ENCODE data around the gene ZNF860.

ZNF860 gene

DNA sequence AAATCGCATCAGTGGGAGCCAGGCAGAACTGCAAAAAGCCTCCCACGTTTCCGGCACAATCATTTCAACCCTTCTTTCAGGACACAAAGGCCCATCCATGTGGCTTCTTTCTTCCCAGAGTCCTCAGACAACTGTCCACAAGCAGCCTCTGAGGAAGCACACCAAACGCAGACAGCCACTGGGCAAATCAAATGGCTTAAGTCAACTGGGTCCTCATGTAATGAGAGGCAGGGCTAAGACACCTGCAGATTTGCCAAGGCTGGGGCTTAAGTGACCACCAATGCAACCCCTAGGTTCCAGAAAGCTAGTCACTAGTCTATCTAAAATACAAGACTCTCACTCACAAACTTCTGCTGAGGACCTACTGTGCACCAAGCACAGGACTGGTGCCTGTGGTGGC is 8.5 kb upstream of the ZNF860 start:
- H3K9me3 Mint-ChIP-seq: no peaks in the 10 kb centered on the region
- H3K27ac Mint-ChIP-seq: peak overlapping the region; percentile 67
- peaks cover 53% of the 10 kb centered on the region for H3K4me1 Mint-ChIP-seq
- H3K36me3 Mint-ChIP-seq (ENCODE audit: low read depth): peaks cover 22% of the 10 kb centered on the region
- no peak for DNase-seq
- no peaks in the 10 kb centered on the region for H3K27me3 Mint-ChIP-seq (ENCODE audit: low read depth, poor library complexity)
- no peak overlapping the region for H3K4me3 Mint-ChIP-seq
- TF ChIP-seq, protein P1, sequence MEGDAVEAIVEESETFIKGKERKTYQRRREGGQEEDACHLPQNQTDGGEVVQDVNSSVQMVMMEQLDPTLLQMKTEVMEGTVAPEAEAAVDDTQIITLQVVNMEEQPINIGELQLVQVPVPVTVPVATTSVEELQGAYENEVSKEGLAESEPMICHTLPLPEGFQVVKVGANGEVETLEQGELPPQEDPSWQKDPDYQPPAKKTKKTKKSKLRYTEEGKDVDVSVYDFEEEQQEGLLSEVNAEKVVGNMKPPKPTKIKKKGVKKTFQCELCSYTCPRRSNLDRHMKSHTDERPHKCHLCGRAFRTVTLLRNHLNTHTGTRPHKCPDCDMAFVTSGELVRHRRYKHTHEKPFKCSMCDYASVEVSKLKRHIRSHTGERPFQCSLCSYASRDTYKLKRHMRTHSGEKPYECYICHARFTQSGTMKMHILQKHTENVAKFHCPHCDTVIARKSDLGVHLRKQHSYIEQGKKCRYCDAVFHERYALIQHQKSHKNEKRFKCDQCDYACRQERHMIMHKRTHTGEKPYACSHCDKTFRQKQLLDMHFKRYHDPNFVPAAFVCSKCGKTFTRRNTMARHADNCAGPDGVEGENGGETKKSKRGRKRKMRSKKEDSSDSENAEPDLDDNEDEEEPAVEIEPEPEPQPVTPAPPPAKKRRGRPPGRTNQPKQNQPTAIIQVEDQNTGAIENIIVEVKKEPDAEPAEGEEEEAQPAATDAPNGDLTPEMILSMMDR (IDR thresholded peaks at IDR 0.05): no peak

- peaks cover 47% of the 10 kb centered on the region for H3K4me1 Mint-ChIP-seq
- H3K9me3 Mint-ChIP-seq: no peaks in the 10 kb centered on the region
- H3K4me3 Mint-ChIP-seq: no peak overlapping the region
- H3K27ac Mint-ChIP-seq: no peak overlapping the region
- peaks cover 22% of the 10 kb centered on the region for H3K36me3 Mint-ChIP-seq (ENCODE audit: low read depth)
- TF ChIP-seq, protein P1 (IDR thresholded peaks at IDR 0.05): no peak
- no peaks in the 10 kb centered on the region for H3K27me3 Mint-ChIP-seq (ENCODE audit: low read depth, poor library complexity)
- DNase-seq: no peak
Observed at GRCh38 chr3:31973837-31974236, 7.7 kb upstream of the ZNF860 start.

DNA sequence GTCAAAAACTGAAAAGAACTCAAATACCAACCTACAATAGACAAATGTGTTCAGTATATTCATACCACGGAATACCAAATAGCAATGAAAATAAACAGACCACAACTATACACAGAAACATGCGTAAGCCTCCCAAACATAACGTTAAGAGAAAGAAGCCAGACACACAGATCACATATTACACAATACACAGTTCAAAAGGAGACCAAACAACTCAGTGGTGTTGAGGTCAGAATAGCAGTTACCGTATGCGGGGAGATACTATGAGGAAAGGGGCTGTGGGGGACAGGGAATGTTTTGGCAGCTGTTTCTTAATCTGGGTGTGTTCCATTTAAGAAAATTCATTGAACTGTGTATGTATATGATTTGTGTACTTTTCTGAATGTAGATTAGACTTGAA is 7.1 kb upstream of the ZNF860 start:
- Mint-ChIP-seq H3K4me3 (no peak overlapping the region), H3K27ac (no peak overlapping the region), H3K27me3 (ENCODE audit: low read depth, poor library complexity) (peaks cover 6% of the 10 kb centered on the region), H3K36me3 (ENCODE audit: low read depth) (peaks cover 22% of the 10 kb centered on the region), H3K9me3 (no peaks in the 10 kb centered on the region), H3K4me1 (peaks cover 47% of the 10 kb centered on the region)
- TF ChIP-seq, protein P1 (IDR thresholded peaks at IDR 0.05): no peak
- no peak for DNase-seq

DNA sequence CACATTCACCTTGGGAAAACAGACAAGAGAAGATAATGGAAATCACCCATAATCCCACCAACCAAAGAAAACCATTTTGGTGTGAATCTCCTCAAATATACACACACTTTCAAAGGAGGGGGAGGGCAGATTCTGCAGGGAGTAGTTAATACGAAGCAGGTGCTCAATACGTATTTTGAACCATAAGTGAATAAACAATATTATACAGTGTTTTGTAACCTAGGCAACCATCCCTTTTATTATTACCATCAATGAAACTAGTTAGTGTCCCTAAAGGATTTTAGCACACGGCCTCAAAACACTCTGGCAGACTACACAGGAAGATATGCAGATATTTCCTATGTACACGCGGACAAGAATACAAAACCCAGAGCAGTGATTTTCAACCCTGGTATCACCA is 6.6 kb upstream of the ZNF860 start:
- Mint-ChIP-seq H3K4me3 (no peak overlapping the region), H3K4me1 (peaks cover 47% of the 10 kb centered on the region), H3K36me3 (ENCODE audit: low read depth) (peaks cover 22% of the 10 kb centered on the region), H3K9me3 (no peaks in the 10 kb centered on the region), H3K27me3 (ENCODE audit: low read depth, poor library complexity) (peaks cover 9% of the 10 kb centered on the region), H3K27ac (no peak overlapping the region)
- TF ChIP-seq, protein P1 (IDR thresholded peaks at IDR 0.05): no peak
- DNase-seq: no peak

- TF ChIP-seq, protein P1 (IDR thresholded peaks at IDR 0.05): no peak
- Mint-ChIP-seq H3K4me1 (peaks cover 40% of the 10 kb centered on the region), H3K9me3 (no peaks in the 10 kb centered on the region), H3K36me3 (ENCODE audit: low read depth) (peaks cover 22% of the 10 kb centered on the region), H3K4me3 (no peak overlapping the region), H3K27ac (no peak overlapping the region), H3K27me3 (ENCODE audit: low read depth, poor library complexity) (peaks cover 9% of the 10 kb centered on the region)
- no peak for DNase-seq
Observed at GRCh38 chr3:31976302-31976701, 5.2 kb upstream of the ZNF860 start.

DNA sequence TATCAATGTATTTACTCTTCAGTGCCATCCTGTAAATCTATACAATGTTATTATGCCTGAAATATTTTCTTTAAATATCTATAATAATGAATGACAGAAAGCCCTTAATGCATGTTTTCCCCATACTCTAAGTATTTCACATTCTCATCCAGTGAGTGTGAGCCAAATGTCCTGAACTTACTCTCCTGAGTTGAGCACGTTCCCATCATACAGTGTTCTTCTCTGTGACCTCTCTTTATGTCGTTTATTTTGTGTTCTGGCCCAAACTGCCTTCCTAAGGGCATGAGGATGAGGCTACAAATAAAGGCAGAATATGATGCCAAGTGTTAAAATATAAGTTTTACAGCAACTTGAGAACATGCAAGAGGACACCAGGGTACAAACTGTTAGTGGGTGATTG is 3.8 kb upstream of the ZNF860 start:
- no peak overlapping the region for H3K4me3 Mint-ChIP-seq
- H3K4me1 Mint-ChIP-seq: peaks cover 39% of the 10 kb centered on the region

More for the DNA sequence above, 3.8 kb upstream of the ZNF860 start:
- peaks cover 23% of the 10 kb centered on the region for H3K27me3 Mint-ChIP-seq (ENCODE audit: low read depth, poor library complexity)
- no peak overlapping the region for H3K27ac Mint-ChIP-seq
- peaks cover 22% of the 10 kb centered on the region for H3K36me3 Mint-ChIP-seq (ENCODE audit: low read depth)
- TF ChIP-seq, protein P1 (IDR thresholded peaks at IDR 0.05): no peak
- no peak for DNase-seq
- no peaks in the 10 kb centered on the region for H3K9me3 Mint-ChIP-seq

Data from nephron progenitor cell (in vitro differentiated cells).